HEK293T (cell line): Measurements from ENCODE around the gene AHDC1.

Source experiments
- ARNT ChIP-seq: fragments of 450-650 bp; IDR thresholded peaks from 2 replicates; pipeline ENCODE4 v1.6.1; 2017; ENCODE audit warnings: mild to moderate bottlenecking
- ELF4 ChIP-seq: fragments of 450-650 bp; IDR thresholded peaks from 2 replicates; pipeline ENCODE4 v1.6.1; 2017; ENCODE audit warnings: antibody characterized with exemption
- L3MBTL2 ChIP-seq: fragments of 450-650 bp; conservative IDR thresholded peaks from 2 replicates; pipeline ENCODE4 v1.6.1; 2016; ENCODE audit warnings: mild to moderate bottlenecking
- SUZ12 ChIP-seq: fragments of 450-650 bp; IDR thresholded peaks from 2 replicates; pipeline ENCODE4 v1.6.1; 2016; ENCODE audit warnings: mild to moderate bottlenecking

GRCh38 chr1:27649306-27649635 lies 45.3 kb upstream of the AHDC1 start:
- TF ChIP-seq SUZ12 (no peak), L3MBTL2 (no peak), ELF4 (no peak), ARNT (no peak)
